IPS DF 4.7 (cell line): ENCODE results near the gene SDF2L1.
"Not testable (repeated sequence)": the region's sequence is repeated elsewhere in the genome, so short reads cannot be mapped to it uniquely, and the experiment has no call there.

Experiments
- DNase-seq: peaks from one replicate; pipeline ENCODE4 v3.0.0-alpha.2; 2013; ENCODE audit warnings: low spot score; ENCODE audit errors: extremely low read depth

Gene SDF2L1

GRCh38 chr22:21661991-21662390 is 19.9 kb downstream of the SDF2L1 start:
- no peak for DNase-seq

GRCh38 chr22:21663738-21664137 is 21.6 kb downstream of the SDF2L1 start:
- DNase-seq, result no peak

- DNase-seq, result no peak
Measured at GRCh38 chr22:21665047-21665851, 23.1 kb downstream of the SDF2L1 start.

GRCh38 chr22:21666786-21667185 is 24.7 kb downstream of the SDF2L1 start:
- no peak for DNase-seq

- DNase-seq, result no peak
Measured at GRCh38 chr22:21669026-21669425, 26.9 kb downstream of the SDF2L1 start.

GRCh38 chr22:21672107-21672629 is 30.1 kb downstream of the SDF2L1 start:
- no peak for DNase-seq

- no peak for DNase-seq
Measured at GRCh38 chr22:21673534-21674321, 31.6 kb downstream of the SDF2L1 start.

GRCh38 chr22:21674638-21675245 is 32.6 kb downstream of the SDF2L1 start:
- DNase-seq, result no peak

- DNase-seq, result no peak
Measured at GRCh38 chr22:21677606-21678443, 35.7 kb downstream of the SDF2L1 start.

- not testable (repeated sequence) for DNase-seq
Measured at GRCh38 chr22:21678842-21679241, 36.7 kb downstream of the SDF2L1 start.

- DNase-seq, result no peak
Measured at GRCh38 chr22:21679383-21679782, 37.3 kb downstream of the SDF2L1 start.

GRCh38 chr22:21680830-21681565 is 38.9 kb downstream of the SDF2L1 start:
- DNase-seq, result no peak

- DNase-seq, result no peak
Measured at GRCh38 chr22:21681566-21682370, 39.7 kb downstream of the SDF2L1 start.

GRCh38 chr22:21682385-21683175 is 40.5 kb downstream of the SDF2L1 start:
- no peak for DNase-seq

GRCh38 chr22:21683401-21683811 is 41.3 kb downstream of the SDF2L1 start:
- DNase-seq, result no peak

- DNase-seq, result no peak
Measured at GRCh38 chr22:21684492-21685163, 42.5 kb downstream of the SDF2L1 start.

- DNase-seq, result no peak
Measured at GRCh38 chr22:21685164-21685513, 43.0 kb downstream of the SDF2L1 start.

- DNase-seq, result no peak
Measured at GRCh38 chr22:21686193-21686608, 44.1 kb downstream of the SDF2L1 start.
